AG09309 (cell line): ENCODE data around the gene MEX3C.

Source experiments
- DNase-seq: peaks from one replicate; pipeline ENCODE4 v3.0.0-alpha.2; 2010; ENCODE audit warnings: low read depth
- H3K4me3 ChIP-seq: 2 replicates; pipeline ENCODE4 v1.5.1; 2011; ENCODE audit warnings: mild to moderate bottlenecking, low read depth, low read length, moderate library complexity; ENCODE audit not compliant: control insufficient read depth
- TF ChIP-seq, protein P1 (sequence below): IDR thresholded peaks from 2 replicates; pipeline ENCODE4 v1.5.1; 2011; ENCODE audit warnings: mild to moderate bottlenecking, low read depth, low read length, inconsistent platforms; ENCODE audit not compliant: insufficient read depth, control insufficient read depth; ENCODE audit errors: missing control alignments

Gene MEX3C

DNA sequence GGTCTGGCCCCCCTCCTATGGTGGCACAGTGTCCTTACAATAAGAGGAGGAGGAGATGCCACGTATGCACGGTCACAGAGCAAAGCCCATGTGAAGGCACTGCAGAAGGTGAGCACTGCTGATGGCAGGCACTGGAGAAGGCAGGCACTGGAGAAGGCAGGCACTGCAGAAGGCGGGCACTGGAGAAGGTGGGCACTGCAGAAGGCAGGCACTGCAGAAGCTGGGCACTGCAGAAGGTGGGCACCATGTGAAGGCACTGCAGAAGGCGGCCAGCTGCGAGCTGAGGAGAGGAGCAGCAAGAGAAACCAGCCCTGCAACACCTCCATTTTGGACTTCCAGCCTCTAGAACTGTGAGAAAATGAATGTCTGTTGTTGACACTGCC, 46.3 kb downstream of the MEX3C start:
- H3K4me3 ChIP-seq, result no peak overlapping the region
- TF ChIP-seq, protein P1, sequence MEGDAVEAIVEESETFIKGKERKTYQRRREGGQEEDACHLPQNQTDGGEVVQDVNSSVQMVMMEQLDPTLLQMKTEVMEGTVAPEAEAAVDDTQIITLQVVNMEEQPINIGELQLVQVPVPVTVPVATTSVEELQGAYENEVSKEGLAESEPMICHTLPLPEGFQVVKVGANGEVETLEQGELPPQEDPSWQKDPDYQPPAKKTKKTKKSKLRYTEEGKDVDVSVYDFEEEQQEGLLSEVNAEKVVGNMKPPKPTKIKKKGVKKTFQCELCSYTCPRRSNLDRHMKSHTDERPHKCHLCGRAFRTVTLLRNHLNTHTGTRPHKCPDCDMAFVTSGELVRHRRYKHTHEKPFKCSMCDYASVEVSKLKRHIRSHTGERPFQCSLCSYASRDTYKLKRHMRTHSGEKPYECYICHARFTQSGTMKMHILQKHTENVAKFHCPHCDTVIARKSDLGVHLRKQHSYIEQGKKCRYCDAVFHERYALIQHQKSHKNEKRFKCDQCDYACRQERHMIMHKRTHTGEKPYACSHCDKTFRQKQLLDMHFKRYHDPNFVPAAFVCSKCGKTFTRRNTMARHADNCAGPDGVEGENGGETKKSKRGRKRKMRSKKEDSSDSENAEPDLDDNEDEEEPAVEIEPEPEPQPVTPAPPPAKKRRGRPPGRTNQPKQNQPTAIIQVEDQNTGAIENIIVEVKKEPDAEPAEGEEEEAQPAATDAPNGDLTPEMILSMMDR, result no peak
- DNase-seq, result no peak

DNA sequence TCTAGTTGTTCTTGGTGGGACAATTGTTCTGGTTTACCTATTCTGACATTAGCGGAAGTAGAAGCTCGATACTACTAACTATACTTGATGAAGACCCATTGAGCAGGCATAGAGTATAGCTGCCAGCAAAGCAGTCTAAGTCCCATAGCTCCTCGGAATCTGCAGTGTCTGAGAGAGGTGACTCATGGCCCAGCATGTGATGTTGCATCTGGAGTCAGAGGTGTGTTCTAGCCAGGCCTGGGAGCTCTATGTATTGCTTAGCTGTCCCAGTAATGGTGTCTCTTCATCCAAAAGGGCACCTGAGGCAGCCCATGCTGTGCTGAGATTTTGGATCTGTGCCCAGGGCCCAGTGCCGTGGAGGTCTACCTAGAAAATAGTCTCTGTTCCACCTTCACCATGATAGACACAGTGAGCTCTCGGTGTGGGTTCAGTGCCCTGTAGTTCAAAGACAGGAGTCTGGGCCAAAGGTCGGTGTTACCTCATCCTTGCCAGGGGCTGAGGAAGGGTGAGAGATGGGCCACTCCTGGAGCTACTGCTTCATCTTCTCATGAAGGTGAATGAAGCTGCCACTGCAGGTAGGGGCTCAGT, 47.3 kb downstream of the MEX3C start:
- no peak overlapping the region for H3K4me3 ChIP-seq
- TF ChIP-seq, protein P1, result no peak
- peak; percentile 13 for DNase-seq

DNA sequence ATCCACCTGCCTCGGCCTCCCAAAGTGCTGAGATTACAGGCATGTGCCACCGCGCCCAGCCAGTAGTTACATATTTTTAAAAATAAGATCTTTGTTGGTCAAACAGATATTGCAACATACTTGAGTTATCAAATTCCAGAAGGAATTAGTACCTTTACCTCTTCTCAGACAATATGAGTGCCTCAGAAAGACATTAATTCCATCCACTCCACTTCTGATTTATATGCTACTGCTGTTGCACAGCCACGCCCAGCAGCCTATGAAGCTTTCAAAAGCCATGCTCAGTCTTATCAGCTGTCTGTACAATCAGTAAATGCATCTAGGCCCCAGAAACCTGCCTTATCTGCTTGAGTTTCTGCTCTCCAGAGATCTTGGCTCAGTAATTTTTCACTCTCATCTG, 47.8 kb downstream of the MEX3C start:
- no peak overlapping the region for H3K4me3 ChIP-seq
- DNase-seq, result no peak

DNA sequence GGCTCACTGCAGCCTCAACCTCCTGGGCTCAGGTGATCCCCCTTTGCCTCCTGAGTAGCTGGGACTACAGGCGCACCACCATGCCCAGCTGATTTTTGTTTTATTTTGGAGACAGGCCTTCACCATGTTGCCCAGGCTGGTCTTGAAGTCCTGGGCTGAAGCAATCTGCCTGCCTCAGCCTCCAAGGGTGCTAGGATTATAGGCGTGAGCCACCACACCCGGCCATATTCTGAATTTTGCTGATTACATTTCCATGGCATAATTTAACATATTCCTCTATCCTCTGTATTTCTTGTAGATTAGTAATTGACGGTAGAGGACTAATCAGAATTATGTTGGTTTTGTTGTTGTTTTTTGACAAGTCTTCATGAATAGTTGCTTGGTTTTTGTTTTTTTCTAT, 50.6 kb downstream of the MEX3C start:
- H3K4me3 ChIP-seq, result no peak overlapping the region
- no peak for DNase-seq
- TF ChIP-seq, protein P1, result no peak

More for the DNA sequence above, 47.8 kb downstream of the MEX3C start:
- TF ChIP-seq, protein P1, result no peak

DNA sequence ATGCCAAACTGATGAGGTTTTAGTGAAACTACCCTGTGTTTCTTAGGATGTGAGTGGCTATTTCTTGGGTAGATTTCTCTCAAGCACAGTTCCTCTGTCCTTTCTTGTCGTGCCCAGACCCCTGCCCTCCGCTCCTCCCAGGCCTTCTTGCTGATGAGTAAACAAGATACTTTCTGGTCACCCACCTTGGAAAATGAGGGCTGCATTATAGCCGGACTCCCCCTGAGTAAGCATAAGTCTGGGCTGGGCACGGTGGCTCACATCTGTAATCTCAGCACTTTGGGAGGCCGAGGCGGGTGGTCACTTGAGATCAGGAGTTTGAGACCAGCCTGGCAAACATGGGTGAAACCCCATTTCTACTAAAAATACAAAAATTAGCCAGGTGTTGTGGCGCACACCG, 58.5 kb downstream of the MEX3C start:
- no peak for DNase-seq
- TF ChIP-seq, protein P1, result no peak
- H3K4me3 ChIP-seq, result no peak overlapping the region

DNA sequence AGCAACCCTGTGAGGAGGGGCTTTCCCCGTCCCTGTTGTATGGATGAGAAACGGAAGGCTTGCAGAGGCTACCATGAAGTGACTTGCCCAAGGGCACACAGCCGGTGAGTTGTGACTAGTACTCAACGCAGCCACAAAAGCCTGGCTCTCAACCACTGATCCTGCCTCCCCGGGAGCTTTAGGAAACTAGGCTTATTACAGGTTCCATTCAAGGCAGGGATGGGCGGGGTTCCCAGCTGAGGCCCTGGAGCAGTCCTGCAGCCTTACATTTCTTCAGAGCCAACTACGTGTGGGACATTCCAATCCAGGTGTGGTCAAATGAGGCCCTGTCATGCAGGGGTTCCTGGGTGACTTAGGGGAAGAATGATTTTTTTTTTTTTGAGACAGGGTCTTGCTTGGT, 59.6 kb downstream of the MEX3C start:
- no peak overlapping the region for H3K4me3 ChIP-seq
- TF ChIP-seq, protein P1, result no peak
- DNase-seq, result no peak
